Lung (tissue), 12 donors: ENCODE measurements around the gene ATXN10. TPM values are rescaled to one million over a fixed set of nuclear protein-coding genes. Genes with fewer than 3 reads are reported as not detected.

ENCODE experiments used
- ATAC-seq: fragments of 200-7000 bp; cut with Tn5 transposase; one replicate; pipeline ENCODE4 v1.9.1; 2020; ENCODE audit warnings: moderate number of reproducible peaks; ENCODE audit not compliant: insufficient read depth, low FRiP score
- DNase-seq, 3 donors: peaks; one replicate each; pipeline ENCODE4 v3.0.0-alpha.2; 2013 to 2017
- H3K27ac ChIP-seq, 2 donors: one replicate each; pipeline ENCODE4 v1.5.1; 2013; ENCODE audit warnings: mild to moderate bottlenecking in 2 of 2, moderate library complexity in 2 of 2, control low read depth in 1 of 2, inconsistent platforms in 1 of 2, low read depth in 1 of 2, low read length in 1 of 2
- H3K27me3 ChIP-seq, 3 donors: one replicate each; pipeline ENCODE4 v1.5.1; 2013; ENCODE audit warnings: low read length in 2 of 3; ENCODE audit not compliant: control insufficient read depth in 3 of 3, insufficient read depth in 3 of 3
- H3K36me3 ChIP-seq, 4 donors: one replicate each; pipeline ENCODE4 v1.5.1; 2013; ENCODE audit warnings: low read length in 4 of 4, mild to moderate bottlenecking in 1 of 4, moderate library complexity in 1 of 4; ENCODE audit not compliant: control insufficient read depth in 4 of 4, insufficient read depth in 4 of 4
- H3K4me1 ChIP-seq, 5 donors: one replicate each; pipeline ENCODE4 v1.5.1; 2013; ENCODE audit warnings: low read length in 5 of 5, mild to moderate bottlenecking in 2 of 5, moderate library complexity in 1 of 5; ENCODE audit not compliant: control insufficient read depth in 5 of 5, insufficient read depth in 5 of 5
- H3K4me3 ChIP-seq: one replicate; pipeline ENCODE4 v1.5.1; 2013; ENCODE audit warnings: mild to moderate bottlenecking, control low read depth, moderate library complexity
- H3K9ac ChIP-seq, 2 donors: one replicate each; pipeline ENCODE4 v1.5.1; 2013; ENCODE audit warnings: low read length in 2 of 2, control low read depth in 1 of 2; ENCODE audit not compliant: insufficient read depth in 1 of 2
- H3K9me3 ChIP-seq, 4 donors: one replicate each; pipeline ENCODE4 v1.5.1; 2013; ENCODE audit warnings: low read length in 3 of 4, mild to moderate bottlenecking in 1 of 4, moderate library complexity in 1 of 4; ENCODE audit not compliant: control insufficient read depth in 4 of 4, insufficient read depth in 3 of 4
- WGBS, 2 donors: extraction: QIAGEN DNeasy Blood & Tissue Kit; methylation state at CpG; one replicate each; pipeline ENCODE4 v1.1.7; 2013; 5-methylcytosine and 5-hydroxymethylcytosine counted together
- polyA plus RNA-seq, 2 donors: library from polyadenylated mRNA; stranded (reverse); fragments of 200-250 nt; gene quantifications; one replicate each; pipeline ENCODE4 v1.2.1, GENCODE V29; 2013
- total RNA-seq, 2 donors: library from RNA; depleted of rRNA in 1 of 2; stranded (reverse); fragments of >200 nt in 1 of 2; gene quantifications; one replicate each; pipeline ENCODE4 v1.2.1, GENCODE V29; 2014 to 2021
- TF ChIP-seq, protein P1 (sequence below): IDR thresholded peaks from 2 replicates; pipeline ENCODE4 v1.5.1; 2012; ENCODE audit warnings: mild to moderate bottlenecking; ENCODE audit errors: control extremely low read depth, extremely low read depth
- donor health status: control.
- donor health status: control.
- donor health status: Bipolar disorder and iron deficiency.
- donor health status: healthy.
- donor health status: DM: yes; HTN: yes; CAD: no.

The ATXN10 gene
- total and polyA plus RNA-seq, 4 donors: 41.9 to 164 (median 92.2) TPM

DNA sequence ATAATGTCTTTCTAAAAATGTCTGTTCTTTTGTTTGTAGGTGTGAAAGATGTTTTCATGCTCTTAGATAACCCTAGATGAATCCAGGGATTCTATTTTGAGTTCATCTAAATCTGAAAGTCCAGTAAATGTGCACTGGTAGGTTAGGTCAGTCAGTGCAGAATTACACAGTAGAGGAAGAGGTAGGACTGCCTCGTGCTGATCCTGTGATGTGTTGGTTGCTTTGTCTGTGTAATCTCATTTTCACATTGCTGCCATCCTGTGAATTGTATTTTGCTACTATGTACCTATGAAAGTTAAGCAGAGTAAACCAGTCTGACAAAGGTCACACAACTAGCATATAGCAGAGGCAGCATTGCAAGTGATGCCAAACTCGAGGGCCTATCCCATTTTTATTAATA is 36.5 kb downstream of the ATXN10 start:
- 90 to 94% methylated on average over 2 of the region's 2 CpGs for WGBS, 2 donors
- no peak overlapping the region for H3K27ac ChIP-seq
- peaks cover 0 to 21% (median 0%) of the 10 kb centered on the region in 5 donors for H3K4me1 ChIP-seq
- no peak for DNase-seq
- H3K36me3 ChIP-seq: peaks cover 10 to 35% (median 22%) of the 10 kb centered on the region in 4 donors
- no peak overlapping the region for H3K4me3 ChIP-seq
- peaks cover 0 to 3% (median 0%) of the 10 kb centered on the region in 4 donors for H3K9me3 ChIP-seq
- TF ChIP-seq, protein P1, sequence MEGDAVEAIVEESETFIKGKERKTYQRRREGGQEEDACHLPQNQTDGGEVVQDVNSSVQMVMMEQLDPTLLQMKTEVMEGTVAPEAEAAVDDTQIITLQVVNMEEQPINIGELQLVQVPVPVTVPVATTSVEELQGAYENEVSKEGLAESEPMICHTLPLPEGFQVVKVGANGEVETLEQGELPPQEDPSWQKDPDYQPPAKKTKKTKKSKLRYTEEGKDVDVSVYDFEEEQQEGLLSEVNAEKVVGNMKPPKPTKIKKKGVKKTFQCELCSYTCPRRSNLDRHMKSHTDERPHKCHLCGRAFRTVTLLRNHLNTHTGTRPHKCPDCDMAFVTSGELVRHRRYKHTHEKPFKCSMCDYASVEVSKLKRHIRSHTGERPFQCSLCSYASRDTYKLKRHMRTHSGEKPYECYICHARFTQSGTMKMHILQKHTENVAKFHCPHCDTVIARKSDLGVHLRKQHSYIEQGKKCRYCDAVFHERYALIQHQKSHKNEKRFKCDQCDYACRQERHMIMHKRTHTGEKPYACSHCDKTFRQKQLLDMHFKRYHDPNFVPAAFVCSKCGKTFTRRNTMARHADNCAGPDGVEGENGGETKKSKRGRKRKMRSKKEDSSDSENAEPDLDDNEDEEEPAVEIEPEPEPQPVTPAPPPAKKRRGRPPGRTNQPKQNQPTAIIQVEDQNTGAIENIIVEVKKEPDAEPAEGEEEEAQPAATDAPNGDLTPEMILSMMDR: no peak
- ATAC-seq: no peak
- no peaks in the 10 kb centered on the region for H3K27me3 ChIP-seq
- H3K9ac ChIP-seq: no peak overlapping the region

DNA sequence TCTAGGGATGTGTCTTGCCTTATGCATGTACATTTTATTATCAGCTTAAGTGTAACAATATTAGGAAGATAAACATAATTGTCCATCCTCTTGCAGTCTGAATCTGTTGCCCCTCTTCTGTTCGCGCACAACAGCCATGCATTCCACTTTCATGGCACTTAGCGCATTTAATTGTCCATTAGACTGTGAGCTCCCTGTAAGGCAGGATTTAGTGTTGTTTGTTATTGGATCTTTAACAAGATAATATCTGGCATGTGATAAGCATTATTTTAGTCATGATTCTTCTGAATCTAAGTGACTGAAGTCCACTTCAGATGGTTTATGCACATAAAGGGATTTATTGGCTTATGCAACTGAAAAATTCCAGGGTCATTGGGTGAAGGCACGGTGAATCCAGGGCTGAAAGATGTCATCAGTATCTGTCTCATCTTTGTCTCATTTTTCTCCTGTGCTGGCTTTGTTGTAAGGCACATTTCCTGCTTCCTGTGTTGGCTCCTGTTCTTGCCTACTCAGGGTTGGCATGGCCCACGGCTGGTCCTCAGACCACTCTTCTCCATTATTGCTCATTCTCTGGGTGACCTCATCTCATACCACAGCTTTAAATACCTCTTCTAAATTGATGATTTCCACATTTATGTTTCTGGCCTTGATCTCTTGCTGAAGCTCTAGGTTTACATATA is 37.6 kb downstream of the ATXN10 start:
- Histone ChIP-seq H3K4me3 (no peak overlapping the region), H3K4me1 (peaks cover 0 to 21% (median 0%) of the 10 kb centered on the region in 5 donors), H3K36me3 (peaks cover 4 to 26% (median 14%) of the 10 kb centered on the region in 4 donors), H3K27me3 (no peaks in the 10 kb centered on the region), H3K9ac (no peak overlapping the region), H3K9me3 (no peaks in the 10 kb centered on the region), H3K27ac (peak overlapping the region in 1 of 2 donors; percentile 75)
- 65 to 69% methylated on average over 5 of the region's 5 CpGs for WGBS, 2 donors
- DNase-seq: no peak
- TF ChIP-seq, protein P1: no peak
- no peak for ATAC-seq

DNA sequence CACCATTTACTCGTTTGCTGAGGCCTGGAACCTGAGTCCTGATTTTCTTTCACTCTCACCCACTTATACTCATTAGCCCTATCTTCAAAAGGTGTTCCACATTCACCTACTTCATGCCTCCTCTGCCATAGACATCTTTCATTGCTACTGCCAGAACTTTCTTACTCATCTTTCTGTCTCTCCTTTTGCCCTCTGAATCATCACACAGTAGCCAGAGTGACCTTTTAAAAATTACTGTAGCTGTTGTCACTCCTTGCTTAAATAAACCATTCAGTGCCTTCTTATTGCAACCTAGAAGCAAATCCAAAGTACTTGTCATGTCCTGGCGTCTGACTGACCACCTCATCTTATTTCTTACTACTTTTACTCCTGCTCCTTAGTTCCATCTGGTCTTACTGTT is 38.2 kb downstream of the ATXN10 start:
- peak overlapping the region in 1 of 2 donors; percentile 79 for H3K27ac ChIP-seq
- no peak overlapping the region for H3K9ac ChIP-seq
- WGBS, 2 donors: 79 to 86% methylated on average over 2 of the region's 2 CpGs
- H3K27me3 ChIP-seq: no peaks in the 10 kb centered on the region
- DNase-seq: no peak
- H3K4me1 ChIP-seq: peaks cover 0 to 21% (median 0%) of the 10 kb centered on the region in 5 donors
- H3K4me3 ChIP-seq: no peak overlapping the region
- TF ChIP-seq, protein P1: no peak
- ATAC-seq: no peak
- peaks cover 4 to 26% (median 13%) of the 10 kb centered on the region in 4 donors for H3K36me3 ChIP-seq
- no peaks in the 10 kb centered on the region for H3K9me3 ChIP-seq
